Common myeloid progenitor, CD34-positive (primary cell): ENCODE data around the gene TMTC1.

Experiments used
- CTCF ChIA-PET: fragments of 350-600 bp; sonication (Branson Sonifier 250); formaldehyde crosslinking; loops from one replicate; lab custom pipeline; 2021; ENCODE audit warnings: antibody characterized with exemption; lab: Charles Lee
- POLR2A ChIA-PET: fragments of 350-600 bp; sonication (Branson Sonifier 250); formaldehyde crosslinking; loops from one replicate; lab custom pipeline; 2021; ENCODE audit warnings: antibody characterized with exemption; lab: Charles Lee
- DNase-seq, 3 donors: peaks; one replicate each; pipeline versions ENCODE4 v3.0.0 to v3.0.0-alpha.2; 2013
- H3K27ac ChIP-seq, 2 experiments: 1 replicate in 1 of 2; 2 replicates in 1 of 2; pipeline ENCODE4 v1.7.0; 2013; ENCODE audit warnings: inconsistent platforms in 2 of 2, low read length in 2 of 2, mild to moderate bottlenecking in 2 of 2, low read depth in 1 of 2, moderate library complexity in 1 of 2; ENCODE audit not compliant: severe bottlenecking in 2 of 2, insufficient read depth in 1 of 2, poor library complexity in 1 of 2
- H3K27me3 ChIP-seq, 5 experiments: replicated peaks in 2 of 5; 1 replicate in 3 of 5; 2 replicates in 2 of 5; pipeline versions ENCODE4 v1.6.1 to v1.7.0; 2013; ENCODE audit warnings: low read length in 4 of 5, mild to moderate bottlenecking in 2 of 5, moderate library complexity in 2 of 5, inconsistent platforms in 1 of 5; ENCODE audit not compliant: insufficient read depth in 5 of 5, control insufficient read depth in 4 of 5
- H3K36me3 ChIP-seq, 4 experiments: 1 replicate in 2 of 4; 2 replicates in 2 of 4; pipeline versions ENCODE4 v1.6.1 to v1.7.0; 2013; ENCODE audit warnings: low read length in 3 of 4, control low read depth in 1 of 4, mild to moderate bottlenecking in 1 of 4; ENCODE audit not compliant: control insufficient read depth in 4 of 4, insufficient read depth in 4 of 4
- H3K4me1 ChIP-seq, 4 experiments: 1 replicate in 3 of 4; 2 replicates in 1 of 4; pipeline versions ENCODE4 v1.6.1 to v1.7.1; 2013; ENCODE audit warnings: low read length in 3 of 4, mild to moderate bottlenecking in 3 of 4, control low read depth in 1 of 4, inconsistent platforms in 1 of 4, moderate library complexity in 1 of 4; ENCODE audit not compliant: control insufficient read depth in 4 of 4, insufficient read depth in 4 of 4; ENCODE audit errors: control extremely low read depth in 1 of 4
- H3K4me3 ChIP-seq, 7 experiments: 1 replicate in 4 of 7; 2 replicates in 3 of 7; pipeline versions ENCODE4 v1.5.1 to v1.7.0; 2013; ENCODE audit warnings: mild to moderate bottlenecking in 7 of 7, low read length in 6 of 7, moderate library complexity in 6 of 7, inconsistent platforms in 2 of 7, low read depth in 2 of 7, control low read depth in 1 of 7; ENCODE audit not compliant: insufficient read depth in 4 of 7, control insufficient read depth in 1 of 7; ENCODE audit errors: extremely low read depth in 1 of 7
- H3K9me3 ChIP-seq, 5 experiments: 1 replicate in 4 of 5; 2 replicates in 1 of 5; pipeline versions ENCODE4 v1.6.1 to v1.7.1; 2013; ENCODE audit warnings: low read length in 4 of 5, mild to moderate bottlenecking in 2 of 5, inconsistent platforms in 1 of 5, low read depth in 1 of 5, moderate library complexity in 1 of 5; ENCODE audit not compliant: control insufficient read depth in 4 of 5, insufficient read depth in 2 of 5; ENCODE audit errors: control extremely low read depth in 1 of 5
- WGBS: methylation state at CpG from one replicate; pipeline ENCODE4 v1.1.5; 2013; ENCODE audit not compliant: insufficient coverage; 5-methylcytosine and 5-hydroxymethylcytosine counted together

The TMTC1 gene

DNA sequence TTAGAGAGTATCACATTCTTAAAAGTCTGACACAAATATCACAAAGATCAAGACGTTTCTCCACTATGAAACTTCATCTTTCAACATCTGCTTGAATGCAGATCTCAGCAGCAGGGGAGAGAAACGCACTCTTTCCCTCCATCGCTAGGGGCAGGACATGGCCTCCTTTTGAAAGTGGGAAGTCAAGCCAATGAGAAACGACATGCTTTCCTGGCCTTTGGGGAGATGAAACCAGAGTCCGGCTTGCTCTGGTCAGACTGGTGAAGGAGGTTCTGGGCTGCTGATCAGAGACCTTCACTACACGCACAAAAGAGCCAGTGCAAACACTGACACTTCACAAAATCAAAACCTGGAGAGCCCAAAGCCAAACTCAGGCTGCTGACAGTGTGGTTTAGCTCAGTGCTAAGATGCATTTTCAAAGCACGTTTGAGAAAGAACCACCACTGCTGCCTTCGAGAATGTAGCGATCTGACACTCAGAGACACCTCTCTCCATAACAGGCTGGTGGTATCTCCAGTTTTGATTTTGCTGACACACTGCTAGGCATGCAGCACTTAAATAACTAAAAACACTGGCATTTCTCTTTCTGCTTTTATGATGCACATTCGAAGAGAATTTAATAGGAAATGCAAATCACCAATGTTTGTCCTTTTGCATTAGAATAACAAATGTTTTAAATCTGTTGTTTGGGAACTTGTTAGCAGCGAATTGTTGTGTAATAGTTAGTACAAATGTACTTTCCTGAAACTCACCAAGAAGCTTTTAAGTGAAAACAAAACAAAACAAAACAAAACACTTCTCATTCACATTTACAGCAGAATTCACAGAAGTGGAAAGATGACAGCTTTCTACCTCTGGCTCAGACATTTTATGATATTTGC is 192.4 kb downstream of the TMTC1 start:
- Histone ChIP-seq H3K27ac (no peak overlapping the region), H3K27me3 (no peaks in the 10 kb centered on the region), H3K4me1 (no peaks in the 10 kb centered on the region), H3K9me3 (no peaks in the 10 kb centered on the region), H3K4me3 (no peak overlapping the region), H3K36me3 (no peaks in the 10 kb centered on the region)
- 57% methylated on average over 8 of the region's 11 CpGs for WGBS
- DNase-seq = no peak
- ChIA-PET CTCF (interaction anchor here (1.0 to 1.1 kb wide), 2 partner anchors 10 to 18 kb away, joined by 3 read pairs; no protein-coding TSS in a partner anchor), POLR2A (no interaction called here)

DNA sequence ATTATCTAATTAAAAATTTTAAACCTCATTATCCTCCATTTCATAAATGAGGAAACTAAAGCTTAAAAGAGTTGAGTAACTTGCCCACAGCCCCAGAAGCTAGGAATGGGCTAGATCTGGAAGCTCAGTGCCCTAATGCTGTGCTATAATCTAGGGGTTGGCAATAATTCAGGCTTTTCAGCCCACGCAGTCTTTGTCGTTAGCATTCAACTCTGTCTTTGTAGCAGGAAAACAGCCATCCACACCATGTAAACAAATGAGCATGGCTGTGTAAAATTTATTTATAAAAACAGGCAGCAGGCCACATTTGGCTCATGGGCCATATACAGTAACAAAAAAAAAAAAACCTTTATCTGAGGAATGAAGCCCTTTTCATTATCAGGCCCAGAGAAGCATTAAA is 193.9 kb downstream of the TMTC1 start:
- CTCF ChIA-PET = interaction anchor here (1.4 kb wide), 1 partner anchor 13 kb away, joined by 3 read pairs; no protein-coding TSS in a partner anchor
- no peak for DNase-seq
- H3K27ac ChIP-seq = no peak overlapping the region
- H3K4me1 ChIP-seq = no peaks in the 10 kb centered on the region
- H3K9me3 ChIP-seq = no peaks in the 10 kb centered on the region
- POLR2A ChIA-PET = no interaction called here
- no peaks in the 10 kb centered on the region for H3K36me3 ChIP-seq
- no peaks in the 10 kb centered on the region for H3K27me3 ChIP-seq
- no peak overlapping the region for H3K4me3 ChIP-seq
- WGBS = 100% methylated on average over 2 of the region's 2 CpGs

DNA sequence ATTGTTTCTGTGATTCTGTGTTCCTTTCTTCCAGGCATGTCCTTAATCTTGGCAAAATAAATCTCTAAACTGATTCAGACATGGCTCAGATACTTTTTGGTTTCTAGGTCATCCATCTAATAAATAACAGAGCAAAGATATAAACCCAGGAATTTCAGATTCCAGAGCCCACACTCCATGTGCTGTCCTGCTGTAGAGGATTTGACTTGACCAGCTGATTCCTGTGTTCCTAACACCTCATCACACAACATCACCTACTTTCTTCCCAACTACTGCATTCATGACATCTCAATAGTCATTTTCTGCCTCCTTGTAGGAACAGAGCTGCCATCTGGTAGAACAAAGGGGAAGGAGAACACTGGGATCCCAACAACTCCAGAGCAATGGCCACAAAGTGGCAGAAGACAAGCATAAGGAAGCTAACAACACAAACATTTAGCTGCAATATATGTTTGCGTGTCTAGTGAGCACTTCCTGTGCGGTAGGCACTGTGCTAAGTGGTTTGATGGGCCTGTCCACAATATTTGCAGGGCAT is 194.4 kb downstream of the TMTC1 start:
- ChIA-PET CTCF (interaction anchor here (1.4 kb wide), 1 partner anchor 13 kb away, joined by 3 read pairs; no protein-coding TSS in a partner anchor), POLR2A (no interaction called here)
- no peak for DNase-seq
- no CpG with 5 or more reads among the region's 2 CpGs for WGBS
- H3K27me3 ChIP-seq = no peaks in the 10 kb centered on the region
- H3K9me3 ChIP-seq = no peaks in the 10 kb centered on the region
- H3K4me1 ChIP-seq = no peaks in the 10 kb centered on the region
- H3K4me3 ChIP-seq = no peak overlapping the region
- no peak overlapping the region for H3K27ac ChIP-seq
- H3K36me3 ChIP-seq = no peaks in the 10 kb centered on the region

DNA sequence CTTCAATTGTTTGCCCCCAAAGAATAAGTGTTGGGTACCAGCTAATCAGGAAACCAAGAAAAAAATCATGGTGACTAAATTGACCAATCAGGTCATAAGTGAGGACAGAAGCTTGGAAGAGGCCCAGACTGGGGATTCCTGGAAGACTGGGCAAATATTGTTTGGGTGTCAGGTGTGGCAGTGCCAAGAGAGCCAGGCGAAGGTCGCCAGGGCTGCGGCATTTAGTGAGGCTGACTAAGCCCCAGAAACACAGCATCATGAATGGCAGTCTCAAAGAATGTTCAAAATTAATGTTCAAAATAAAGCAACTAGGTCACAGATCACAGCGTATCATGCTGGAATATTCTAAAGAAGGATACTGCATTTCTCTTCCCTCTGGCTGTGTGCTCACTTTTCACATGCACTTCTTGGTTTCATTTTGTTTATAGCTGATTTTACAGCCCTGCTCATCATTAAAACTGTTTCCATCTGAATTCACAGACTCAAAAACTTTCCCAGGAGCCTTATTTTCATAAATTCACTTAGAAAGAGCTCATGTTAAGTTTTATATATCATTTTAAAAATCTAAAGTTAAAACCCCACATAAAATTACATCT is 201.0 kb downstream of the TMTC1 start:
- no peaks in the 10 kb centered on the region for H3K27me3 ChIP-seq
- WGBS = 100% methylated on average over 4 of the region's 4 CpGs
- H3K4me1 ChIP-seq = peaks cover 0 to 10% (median 1%) of the 10 kb centered on the region in 4 experiments
- ChIA-PET POLR2A (no interaction called here), CTCF (no interaction called here)
- no peaks in the 10 kb centered on the region for H3K36me3 ChIP-seq
- no peak overlapping the region for H3K27ac ChIP-seq
- H3K4me3 ChIP-seq = no peak overlapping the region
- no peaks in the 10 kb centered on the region for H3K9me3 ChIP-seq
- DNase-seq = no peak

DNA sequence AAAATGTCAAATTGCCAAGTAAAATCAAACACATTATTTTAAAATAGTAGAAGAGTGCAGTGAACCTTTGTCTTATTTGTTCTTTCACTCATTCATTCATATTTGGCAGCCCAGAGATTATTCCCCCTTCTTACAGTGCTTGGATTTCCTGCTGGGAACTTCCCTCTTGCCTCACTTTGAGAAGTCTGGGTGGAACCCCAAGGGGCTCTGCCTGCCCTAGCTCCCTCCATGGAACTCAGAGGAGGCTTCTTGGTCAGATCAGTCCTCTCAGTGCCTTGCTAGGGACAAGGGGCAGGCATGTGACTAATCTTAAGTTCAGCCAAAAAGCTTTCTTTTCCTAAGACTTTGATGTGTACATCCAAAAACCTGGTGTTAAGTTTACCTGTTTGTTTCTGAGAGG is 201.6 kb downstream of the TMTC1 start:
- H3K9me3 ChIP-seq = no peaks in the 10 kb centered on the region
- ChIA-PET POLR2A (no interaction called here), CTCF (interaction anchor here (1.1 kb wide), 1 partner anchor 9 kb away, joined by 3 read pairs; no protein-coding TSS in a partner anchor)
- no peak overlapping the region for H3K27ac ChIP-seq
- peaks cover 0 to 10% (median 1%) of the 10 kb centered on the region in 4 experiments for H3K4me1 ChIP-seq
- no peak overlapping the region for H3K4me3 ChIP-seq
- DNase-seq = no peak
- no peaks in the 10 kb centered on the region for H3K36me3 ChIP-seq
- H3K27me3 ChIP-seq = no peaks in the 10 kb centered on the region

DNA sequence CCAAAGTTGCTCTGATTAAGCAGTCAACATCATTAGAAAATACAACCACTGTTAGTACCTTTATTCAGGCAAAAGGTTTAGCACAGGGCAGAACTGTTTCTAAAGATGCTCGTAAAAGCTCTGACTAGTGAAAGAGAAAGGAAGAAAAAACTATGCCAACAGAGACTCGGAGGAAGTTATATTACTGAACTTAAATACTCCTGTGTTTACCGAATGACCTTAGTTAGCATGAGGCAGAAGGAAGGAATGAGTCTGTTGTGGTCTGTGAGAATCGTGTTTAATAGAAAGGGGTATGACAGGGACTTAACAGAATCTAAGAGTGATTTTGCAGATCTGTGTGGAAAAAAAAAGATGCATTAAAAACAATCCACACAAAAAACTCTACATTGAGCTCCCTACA is 202.1 kb downstream of the TMTC1 start:
- peak in 2 of 3 donors; percentile 36 to 39 for DNase-seq
- Histone ChIP-seq H3K27me3 (no peaks in the 10 kb centered on the region), H3K36me3 (no peaks in the 10 kb centered on the region), H3K4me1 (peaks cover 0 to 10% (median 1%) of the 10 kb centered on the region in 4 experiments), H3K9me3 (no peaks in the 10 kb centered on the region), H3K4me3 (peak overlapping the region in 2 of 7 experiments; percentile 24 to 47), H3K27ac (peak overlapping the region in 1 of 2 experiments; percentile 37)
- ChIA-PET CTCF (interaction anchor here (1.1 kb wide), 1 partner anchor 10 kb away, joined by 3 read pairs; no protein-coding TSS in a partner anchor), POLR2A (no interaction called here)
- WGBS = 13% methylated on average over 2 of the region's 4 CpGs

DNA sequence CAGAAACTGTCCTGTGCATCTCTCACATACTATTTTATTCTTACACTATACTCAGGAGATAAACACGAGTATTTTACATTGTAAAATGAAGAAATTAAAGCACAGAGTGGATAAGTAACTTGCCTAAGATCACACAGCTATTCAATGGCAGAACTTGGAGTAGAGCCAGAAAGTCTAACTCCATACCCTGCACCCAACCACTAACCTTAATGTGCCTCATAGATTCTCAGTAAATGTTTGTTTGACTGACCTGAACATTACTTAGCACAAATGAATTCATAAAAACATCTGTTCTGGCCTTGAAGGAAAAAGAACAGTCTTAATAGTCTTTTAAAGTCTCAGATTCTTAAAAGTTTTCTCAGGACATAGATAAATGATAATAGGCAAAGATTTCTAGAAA is 202.8 kb downstream of the TMTC1 start:
- DNase-seq = no peak

More for the DNA sequence above, 202.8 kb downstream of the TMTC1 start:
- Histone ChIP-seq H3K4me1 (peaks cover 0 to 10% (median 1%) of the 10 kb centered on the region in 4 experiments), H3K36me3 (no peaks in the 10 kb centered on the region), H3K9me3 (no peaks in the 10 kb centered on the region), H3K4me3 (no peak overlapping the region), H3K27me3 (no peaks in the 10 kb centered on the region), H3K27ac (no peak overlapping the region)
- ChIA-PET POLR2A (no interaction called here), CTCF (no interaction called here)
- WGBS = no CpG with 5 or more reads among the region's 1 CpG
